ENCODE data around the gene CHRNA1. TPM values are rescaled to one million over a fixed set of nuclear protein-coding genes. Genes with fewer than 3 reads are reported as not detected.

CHRNA1 gene
- total RNA-seq, 3 donors from 2014 or later = 0.76 to 2.6 (median 1.4) TPM

- Histone ChIP-seq H3K9me3 (no peaks in the 10 kb centered on the region), H3K4me3 (no peak overlapping the region), H3K4me1 (ENCODE audit: low read depth) (no peaks in the 10 kb centered on the region), H3K36me3 (ENCODE audit: low read depth) (no peaks in the 10 kb centered on the region)
- no peak for ATAC-seq
- intact Hi-C loops (cut with DNase I, micrococcal nuclease) = no loop called here
- DNase-seq = no peak
- no peak for TF ChIP-seq CTCF (IDR thresholded peaks at IDR 0.05)
These were observed 55.6 kb downstream of the CHRNA1 start for GRCh38 chr2:174708713-174709112.

GRCh38 chr2:174705321-174705720 lies 59.0 kb downstream of the CHRNA1 start:
- intact Hi-C loops (cut with DNase I, micrococcal nuclease) = no loop called here

GRCh38 chr2:174704642-174705041 lies 59.6 kb downstream of the CHRNA1 start:
- Histone ChIP-seq H3K36me3 (ENCODE audit: low read depth) (no peaks in the 10 kb centered on the region), H3K9me3 (no peaks in the 10 kb centered on the region), H3K4me1 (ENCODE audit: low read depth) (no peaks in the 10 kb centered on the region), H3K4me3 (no peak overlapping the region)
- no peak for DNase-seq
- no peak for TF ChIP-seq CTCF (IDR thresholded peaks at IDR 0.05)
- ATAC-seq = no peak
- intact Hi-C loops (cut with DNase I, micrococcal nuclease) = no loop called here

More at GRCh38 chr2:174705321-174705720, 59.0 kb downstream of the CHRNA1 start:
- Histone ChIP-seq H3K4me3 (no peak overlapping the region), H3K36me3 (ENCODE audit: low read depth) (no peaks in the 10 kb centered on the region), H3K9me3 (no peaks in the 10 kb centered on the region), H3K4me1 (ENCODE audit: low read depth) (no peaks in the 10 kb centered on the region)
- DNase-seq = no peak
- no peak for TF ChIP-seq CTCF (IDR thresholded peaks at IDR 0.05)
- no peak for ATAC-seq

GRCh38 chr2:174704061-174704460 lies 60.2 kb downstream of the CHRNA1 start:
- no peak for TF ChIP-seq CTCF (IDR thresholded peaks at IDR 0.05)
- ATAC-seq = no peak

GRCh38 chr2:174703430-174703829 lies 60.8 kb downstream of the CHRNA1 start:
- DNase-seq = no peak
- intact Hi-C loops (cut with DNase I, micrococcal nuclease) = no loop called here
- ATAC-seq = no peak
- H3K4me1 ChIP-seq (ENCODE audit: low read depth) = no peaks in the 10 kb centered on the region
- H3K36me3 ChIP-seq (ENCODE audit: low read depth) = no peaks in the 10 kb centered on the region
- no peak for TF ChIP-seq CTCF (IDR thresholded peaks at IDR 0.05)
- no peak overlapping the region for H3K4me3 ChIP-seq
- H3K9me3 ChIP-seq = no peaks in the 10 kb centered on the region

More at GRCh38 chr2:174704061-174704460, 60.2 kb downstream of the CHRNA1 start:
- no peak for DNase-seq
- no peak overlapping the region for H3K4me3 ChIP-seq
- H3K36me3 ChIP-seq (ENCODE audit: low read depth) = no peaks in the 10 kb centered on the region
- H3K9me3 ChIP-seq = no peaks in the 10 kb centered on the region
- H3K4me1 ChIP-seq (ENCODE audit: low read depth) = no peaks in the 10 kb centered on the region
- intact Hi-C loops (cut with DNase I, micrococcal nuclease) = no loop called here

- intact Hi-C loops (cut with DNase I, micrococcal nuclease) = no loop called here
- DNase-seq (no peak), ATAC-seq (no peak)
- H3K4me3 ChIP-seq = no peak overlapping the region
- H3K4me1 ChIP-seq (ENCODE audit: low read depth) = no peaks in the 10 kb centered on the region
- H3K36me3 ChIP-seq (ENCODE audit: low read depth) = no peaks in the 10 kb centered on the region
- H3K9me3 ChIP-seq = no peaks in the 10 kb centered on the region
- TF ChIP-seq CTCF (IDR thresholded peaks at IDR 0.05) = no peak
These were observed 61.7 kb downstream of the CHRNA1 start for GRCh38 chr2:174702541-174702940.
